Midbrain (tissue), 1 donor: ENCODE measurements around the gene SH2D7.

ENCODE experiments used
- DNase-seq: peaks from one replicate; lab custom pipeline; 2025; lab: John Stamatoyannopoulos, UW

The SH2D7 gene

GRCh38 chr15:78079298-78080087 lies 12.9 kb upstream of the SH2D7 start:
- no peak for DNase-seq

GRCh38 chr15:78080088-78080460 lies 12.3 kb upstream of the SH2D7 start:
- no peak for DNase-seq

GRCh38 chr15:78082106-78082742 lies 10.1 kb upstream of the SH2D7 start:
- no peak for DNase-seq

GRCh38 chr15:78082743-78083110 lies 9.6 kb upstream of the SH2D7 start:
- DNase-seq, result no peak

- no peak for DNase-seq
These were observed 9.2 kb upstream of the SH2D7 start for GRCh38 chr15:78083186-78083585.

GRCh38 chr15:78083687-78084448 lies 8.5 kb upstream of the SH2D7 start:
- DNase-seq, result no peak

- DNase-seq, result no peak
These were observed 8.0 kb upstream of the SH2D7 start for GRCh38 chr15:78084449-78084750.

GRCh38 chr15:78085928-78086327 lies 6.4 kb upstream of the SH2D7 start:
- DNase-seq, result no peak

GRCh38 chr15:78087951-78088772 lies 4.2 kb upstream of the SH2D7 start:
- no peak for DNase-seq

- DNase-seq, result no peak
These were observed 3.6 kb upstream of the SH2D7 start for GRCh38 chr15:78088773-78089080.

GRCh38 chr15:78090422-78091063 lies 1.8 kb upstream of the SH2D7 start:
- DNase-seq, result no peak

- DNase-seq, result no peak
These were observed 1.1 kb downstream of the SH2D7 start for GRCh38 chr15:78093242-78094020.

GRCh38 chr15:78097667-78098066 lies 5.3 kb downstream of the SH2D7 start:
- no peak for DNase-seq

- no peak for DNase-seq
These were observed 5.9 kb downstream of the SH2D7 start for GRCh38 chr15:78098131-78098755.

GRCh38 chr15:78100886-78101285 lies 8.5 kb downstream of the SH2D7 start:
- DNase-seq, result no peak

GRCh38 chr15:78101423-78102105 lies 9.2 kb downstream of the SH2D7 start:
- no peak for DNase-seq

- no peak for DNase-seq
These were observed 9.8 kb downstream of the SH2D7 start for GRCh38 chr15:78102211-78102610.

GRCh38 chr15:78102741-78103140 lies 10.4 kb downstream of the SH2D7 start:
- no peak for DNase-seq

- no peak for DNase-seq
These were observed 11.2 kb downstream of the SH2D7 start for GRCh38 chr15:78103406-78104118.

GRCh38 chr15:78104119-78104479 lies 11.7 kb downstream of the SH2D7 start:
- no peak for DNase-seq
